Amniotic stem cell (primary cell): ENCODE data around the gene ADAMTS12.

Experiments
- DNase-seq: peaks from one replicate; lab custom pipeline; 2025; lab: John Stamatoyannopoulos, UW

The ADAMTS12 gene

GRCh38 chr5:33474931-33475499 is 416.8 kb downstream of the ADAMTS12 start:
- no peak for DNase-seq

DNA sequence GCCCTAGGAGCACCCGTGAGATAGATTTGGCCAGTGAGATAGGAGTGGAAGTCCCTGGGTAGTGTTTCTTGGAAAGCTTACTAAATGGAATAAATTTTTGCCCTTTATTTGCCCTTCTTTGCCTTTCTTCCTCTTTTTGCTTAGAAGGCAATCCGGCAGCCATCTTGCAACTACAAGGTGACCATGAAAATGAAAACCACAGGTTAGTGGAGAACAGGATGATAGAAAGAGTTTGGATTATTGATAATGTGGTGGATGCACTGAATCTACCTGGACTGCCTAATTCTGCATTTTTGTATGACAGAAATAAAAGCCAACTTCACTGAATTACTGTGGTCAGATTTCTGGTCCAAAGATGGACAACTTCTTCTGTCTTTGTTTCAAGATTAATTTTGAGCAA is 417.8 kb downstream of the ADAMTS12 start:
- DNase-seq, result no peak
